ENCODE measurements around the gene GALNT1.

GALNT1 gene

DNA sequence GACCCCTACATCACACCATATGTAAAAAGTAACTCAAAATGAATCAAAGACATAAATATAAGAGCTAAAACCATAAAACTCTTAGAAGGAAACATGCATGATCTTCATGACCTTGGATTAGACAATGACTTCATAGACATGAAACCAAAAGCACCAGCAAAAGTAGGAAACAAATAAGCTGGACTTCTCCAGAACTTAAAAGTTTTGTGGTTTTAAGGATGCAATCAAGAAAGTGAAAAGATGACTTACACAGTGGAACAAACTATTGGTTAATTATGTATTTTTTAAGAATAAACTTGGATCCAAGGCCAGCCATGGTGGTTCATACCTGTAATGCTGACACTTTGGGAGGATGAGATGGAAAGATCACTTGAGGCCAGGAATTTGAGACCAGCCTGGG, 150.2 kb downstream of the GALNT1 start:
- TF ChIP-seq, protein P1, sequence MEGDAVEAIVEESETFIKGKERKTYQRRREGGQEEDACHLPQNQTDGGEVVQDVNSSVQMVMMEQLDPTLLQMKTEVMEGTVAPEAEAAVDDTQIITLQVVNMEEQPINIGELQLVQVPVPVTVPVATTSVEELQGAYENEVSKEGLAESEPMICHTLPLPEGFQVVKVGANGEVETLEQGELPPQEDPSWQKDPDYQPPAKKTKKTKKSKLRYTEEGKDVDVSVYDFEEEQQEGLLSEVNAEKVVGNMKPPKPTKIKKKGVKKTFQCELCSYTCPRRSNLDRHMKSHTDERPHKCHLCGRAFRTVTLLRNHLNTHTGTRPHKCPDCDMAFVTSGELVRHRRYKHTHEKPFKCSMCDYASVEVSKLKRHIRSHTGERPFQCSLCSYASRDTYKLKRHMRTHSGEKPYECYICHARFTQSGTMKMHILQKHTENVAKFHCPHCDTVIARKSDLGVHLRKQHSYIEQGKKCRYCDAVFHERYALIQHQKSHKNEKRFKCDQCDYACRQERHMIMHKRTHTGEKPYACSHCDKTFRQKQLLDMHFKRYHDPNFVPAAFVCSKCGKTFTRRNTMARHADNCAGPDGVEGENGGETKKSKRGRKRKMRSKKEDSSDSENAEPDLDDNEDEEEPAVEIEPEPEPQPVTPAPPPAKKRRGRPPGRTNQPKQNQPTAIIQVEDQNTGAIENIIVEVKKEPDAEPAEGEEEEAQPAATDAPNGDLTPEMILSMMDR (IDR thresholded peaks at IDR 0.05; ENCODE audit: low read depth, low read length, missing control alignments): no peak
- DNase-seq (ENCODE audit: extremely low read depth, low read depth): no peak

DNA sequence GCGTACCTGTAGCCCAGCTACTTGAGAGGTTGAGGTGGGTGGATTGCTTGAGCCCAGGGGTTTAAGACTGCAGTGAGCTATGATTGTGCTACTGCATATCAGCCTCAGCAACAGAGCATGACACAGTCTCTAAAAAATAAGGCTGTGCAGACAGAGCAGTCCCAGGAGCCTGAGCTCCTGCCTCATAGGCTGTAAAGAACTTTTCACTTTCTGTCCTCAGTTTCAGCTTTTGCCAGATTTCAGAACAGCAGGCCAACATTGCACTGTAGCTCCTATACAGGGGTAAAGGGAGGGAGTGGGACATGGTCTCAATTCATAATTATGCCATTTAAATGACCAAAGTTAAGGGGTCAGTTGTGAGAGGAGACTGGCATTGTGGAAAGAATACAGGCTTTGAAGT, 150.6 kb downstream of the GALNT1 start:
- DNase-seq (ENCODE audit: extremely low read depth, low read depth): no peak

More for the DNA sequence above, 150.2 kb downstream of the GALNT1 start:
- H3K4me3 ChIP-seq (replicated peaks; ENCODE audit: low read depth, low read length): no peak overlapping the region

DNA sequence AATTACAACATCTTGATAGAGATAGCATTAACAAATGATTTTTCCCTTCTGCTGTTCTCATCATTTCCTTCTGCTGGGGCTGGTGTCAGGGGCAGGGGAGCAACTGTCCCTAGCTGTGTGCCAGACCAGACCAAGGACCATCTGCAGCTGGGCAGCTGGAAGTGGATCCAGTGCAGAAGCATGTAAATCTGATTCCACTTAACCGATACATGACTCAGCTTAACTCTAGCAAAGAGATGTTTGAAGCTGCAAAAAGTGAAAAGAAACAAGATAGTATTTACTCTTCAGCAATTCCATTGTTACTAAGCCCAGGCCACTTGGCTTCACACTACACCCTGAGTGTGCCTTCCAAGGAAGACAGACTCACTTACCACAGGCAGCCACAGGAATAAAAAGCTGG, 151.1 kb downstream of the GALNT1 start:
- H3K4me3 ChIP-seq (replicated peaks; ENCODE audit: low read depth, low read length): no peak overlapping the region
- DNase-seq (ENCODE audit: extremely low read depth, low read depth): peak; percentile 82
- TF ChIP-seq, protein P1 (IDR thresholded peaks at IDR 0.05; ENCODE audit: low read depth, low read length, missing control alignments): no peak

More for the DNA sequence above, 150.6 kb downstream of the GALNT1 start:
- TF ChIP-seq, protein P1 (IDR thresholded peaks at IDR 0.05; ENCODE audit: low read depth, low read length, missing control alignments): no peak
- no peak overlapping the region for H3K4me3 ChIP-seq (replicated peaks; ENCODE audit: low read depth, low read length)

DNA sequence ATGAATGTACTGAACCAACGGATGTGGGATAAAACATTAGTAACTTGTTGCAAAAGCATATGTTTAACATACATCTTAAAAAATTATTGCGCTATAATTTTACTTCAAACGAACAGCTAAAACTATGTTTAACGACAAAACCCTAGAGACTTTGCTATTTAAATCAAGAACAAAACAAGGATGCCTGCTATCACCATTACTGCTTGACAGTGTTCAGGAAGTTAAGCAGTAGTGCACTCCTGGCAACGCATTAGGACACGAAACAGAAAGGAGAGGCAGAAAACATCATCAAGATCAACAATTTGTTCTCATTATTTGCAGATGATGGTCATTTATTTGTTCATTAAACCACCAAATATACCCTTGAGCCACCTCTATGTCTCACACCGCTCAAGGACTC, 151.9 kb downstream of the GALNT1 start:
- DNase-seq (ENCODE audit: extremely low read depth, low read depth): no peak
- TF ChIP-seq, protein P1 (IDR thresholded peaks at IDR 0.05; ENCODE audit: low read depth, low read length, missing control alignments): no peak
- H3K4me3 ChIP-seq (replicated peaks; ENCODE audit: low read depth, low read length): no peak overlapping the region

DNA sequence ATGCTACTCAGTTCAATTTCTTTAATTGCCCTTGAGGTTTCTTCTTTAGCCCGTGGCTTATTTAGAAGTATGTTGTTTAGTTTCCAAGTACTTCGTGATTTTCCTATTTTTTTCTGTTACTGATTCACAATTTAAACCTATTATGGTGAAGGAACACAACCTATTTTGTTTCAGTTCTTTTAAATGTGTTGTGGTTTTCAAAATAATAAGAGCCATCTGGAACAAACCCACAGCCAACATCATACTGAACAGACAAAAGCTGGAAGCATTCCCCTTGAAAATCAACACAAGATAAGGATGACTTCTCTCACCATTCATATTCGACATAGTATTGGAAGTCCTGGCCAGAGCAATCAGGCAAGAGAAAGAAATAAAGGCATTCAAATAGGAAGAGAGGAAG, 155.2 kb downstream of the GALNT1 start:
- TF ChIP-seq, protein P1 (IDR thresholded peaks at IDR 0.05; ENCODE audit: low read depth, low read length, missing control alignments): no peak
- H3K4me3 ChIP-seq (replicated peaks; ENCODE audit: low read depth, low read length): no peak overlapping the region
- DNase-seq (ENCODE audit: extremely low read depth, low read depth): peak; percentile 59

DNA sequence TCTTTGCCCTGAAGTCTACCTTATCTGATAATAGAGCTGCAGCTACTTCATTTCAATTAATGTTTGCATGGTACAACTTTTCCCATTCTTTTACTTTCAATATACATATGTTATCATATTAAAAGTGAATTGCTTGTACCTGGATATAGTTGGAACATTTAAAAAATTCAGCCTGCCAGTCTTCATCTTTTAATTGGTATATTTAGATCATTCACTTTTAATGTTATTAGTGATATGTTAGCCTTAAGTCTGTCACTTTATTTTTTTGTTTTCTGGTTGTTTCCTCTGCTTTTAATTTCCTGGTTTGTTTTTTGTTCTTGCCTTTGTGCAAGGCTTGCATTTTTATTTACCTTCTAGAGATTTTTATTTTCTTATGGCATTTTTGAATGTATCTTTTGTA, 158.2 kb downstream of the GALNT1 start:
- no peak for DNase-seq (ENCODE audit: extremely low read depth, low read depth)
- TF ChIP-seq, protein P1 (IDR thresholded peaks at IDR 0.05; ENCODE audit: low read depth, low read length, missing control alignments): no peak
- H3K4me3 ChIP-seq (replicated peaks; ENCODE audit: low read depth, low read length): no peak overlapping the region

DNA sequence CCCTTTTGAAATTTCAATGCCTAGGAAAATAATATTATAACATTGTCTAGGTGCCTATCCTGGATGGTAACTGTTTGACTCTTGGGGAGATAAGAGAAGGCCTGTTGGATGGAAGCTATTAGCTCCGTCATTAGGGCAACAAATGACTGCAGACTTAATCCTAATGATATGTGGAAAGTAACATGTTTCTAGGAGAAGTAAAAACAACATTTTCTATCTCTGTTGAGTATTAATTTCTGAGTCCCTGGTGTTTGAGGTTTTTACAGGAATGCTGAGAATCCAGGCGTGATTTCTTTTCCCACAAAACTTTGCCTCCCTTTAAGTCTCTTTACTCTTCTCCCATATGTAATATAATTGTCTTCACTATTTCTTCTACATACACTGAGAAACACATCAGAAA, 159.1 kb downstream of the GALNT1 start:
- TF ChIP-seq, protein P1 (IDR thresholded peaks at IDR 0.05; ENCODE audit: low read depth, low read length, missing control alignments): no peak
- DNase-seq (ENCODE audit: extremely low read depth, low read depth): no peak
- no peak overlapping the region for H3K4me3 ChIP-seq (replicated peaks; ENCODE audit: low read depth, low read length)

Data from HFF-Myc (cell line).